MCF 10A (cell line): ENCODE measurements around the gene ZNF30. TPM values are rescaled to one million over a fixed set of nuclear protein-coding genes. Genes with fewer than 3 reads are reported as not detected.
"Not testable (repeated sequence)": the region's sequence is repeated elsewhere in the genome, so short reads cannot be mapped to it uniquely, and the experiment has no call there.

Experiments used
- BruUV-seq: library from RNA; stranded (reverse); fragments of 400-500 nt; replicated peaks from 2 replicates; lab custom pipeline; 2021; lab: Mats Ljungman, UMichigan
- CTCF ChIA-PET: fragments of 300-600 bp; sonication (Branson Sonifier 250); formaldehyde crosslinking; extraction: SDS; loops from one replicate; lab custom pipeline; 2021; ENCODE audit warnings: antibody characterized with exemption, inconsistent platforms; lab: Yijun Ruan, JAX
- POLR2A ChIA-PET: fragments of 300-600, 350-650 bp; sonication (Branson Sonifier 250); formaldehyde crosslinking; extraction: SDS; loops from one replicate; lab custom pipeline; 2020; ENCODE audit warnings: antibody characterized with exemption, inconsistent platforms; lab: Yijun Ruan, JAX
- DNase-seq: peaks from one replicate; pipeline ENCODE4 v3.0.0-alpha.2; 2018; ENCODE audit not compliant: unreplicated experiment
- H3K27ac Mint-ChIP-seq: one replicate; pipeline ENCODE4 v1.8.0; 2022; ENCODE audit warnings: mild to moderate bottlenecking, low read depth, mixed read lengths; ENCODE audit not compliant: unreplicated experiment
- H3K27me3 Mint-ChIP-seq: one replicate; pipeline ENCODE4 v1.8.0; 2022; ENCODE audit warnings: mixed read lengths; ENCODE audit not compliant: insufficient read depth, unreplicated experiment
- H3K36me3 Mint-ChIP-seq: one replicate; pipeline ENCODE4 v1.8.0; 2022; ENCODE audit warnings: mild to moderate bottlenecking, moderate library complexity, mixed read lengths; ENCODE audit not compliant: insufficient read depth, unreplicated experiment
- H3K4me1 Mint-ChIP-seq: one replicate; pipeline ENCODE4 v1.8.0; 2022; ENCODE audit warnings: mixed read lengths; ENCODE audit not compliant: insufficient read depth, unreplicated experiment
- H3K4me3 Mint-ChIP-seq: one replicate; pipeline ENCODE4 v1.8.0; 2022; ENCODE audit warnings: mild to moderate bottlenecking, moderate library complexity, mixed read lengths; ENCODE audit not compliant: unreplicated experiment
- H3K9me3 Mint-ChIP-seq: one replicate; pipeline ENCODE4 v1.8.0; 2022; ENCODE audit warnings: mixed read lengths; ENCODE audit not compliant: unreplicated experiment
- CTCF ChIP-seq: fragments of 200-600 bp; IDR thresholded peaks from one replicate; pipeline ENCODE4 v1.8.0; 2022; ENCODE audit warnings: antibody characterized with exemption, mild to moderate bottlenecking; ENCODE audit not compliant: unreplicated experiment
- intact Hi-C: fragments of 100-400 bp; cut with micrococcal nuclease; formaldehyde crosslinking; loops from 2 replicates; pipeline ENCODE4 v1.14.1; 2022
- total RNA-seq: library from RNA; stranded (reverse); gene quantifications from 2 replicates; pipeline ENCODE4 v1.2.3, GENCODE V29; 2022

Gene ZNF30
- total RNA-seq, 1 experiment from 2014 or later = 4.0 TPM

GRCh38 chr19:34988119-34988518 is 61.4 kb downstream of the ZNF30 start:
- Mint-ChIP-seq H3K27ac (no peak overlapping the region), H3K36me3 (no peaks in the 10 kb centered on the region), H3K4me3 (no peak overlapping the region), H3K9me3 (peaks cover 7% of the 10 kb centered on the region), H3K4me1 (no peaks in the 10 kb centered on the region), H3K27me3 (peaks cover 13% of the 10 kb centered on the region)
- DNase-seq = no peak
- intact Hi-C loops = no loop called here
- CTCF ChIA-PET = interaction anchor here (0.6 to 1.6 kb wide), 7 partner anchors 14 to 561 kb away, joined by 3 to 7 read pairs (median 4); no protein-coding TSS in a partner anchor
- no TSS peak for BruUV-seq
- POLR2A ChIA-PET = no interaction called here
- no peak for TF ChIP-seq CTCF

DNA sequence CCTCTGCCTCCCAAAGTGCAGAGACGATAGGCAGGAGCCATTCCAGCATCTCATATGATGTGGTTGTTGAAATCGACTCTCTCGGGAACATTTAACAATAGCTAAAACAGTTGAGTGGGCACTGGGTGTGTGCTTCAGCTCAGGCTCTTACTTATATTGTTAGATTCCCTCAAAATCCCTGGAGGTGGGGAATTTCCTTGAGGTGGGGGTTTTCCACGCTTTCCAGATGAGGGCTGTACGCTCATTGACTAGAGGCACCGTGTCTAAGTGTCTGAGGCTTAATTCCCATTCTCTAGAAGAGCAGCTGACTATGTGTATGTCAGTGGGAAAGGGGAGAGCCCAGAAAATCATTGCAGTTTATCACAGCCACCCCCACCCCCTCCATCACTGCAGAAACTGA is 62.6 kb downstream of the ZNF30 start:
- H3K27ac Mint-ChIP-seq = no peak overlapping the region
- no peak overlapping the region for H3K4me3 Mint-ChIP-seq
- H3K36me3 Mint-ChIP-seq = no peaks in the 10 kb centered on the region
- H3K9me3 Mint-ChIP-seq = peaks cover 2% of the 10 kb centered on the region
- no peak for TF ChIP-seq CTCF
- no TSS peak for BruUV-seq
- CTCF ChIA-PET = interaction anchor here (0.6 to 1.6 kb wide), 3 partner anchors 15 to 57 kb away, joined by 3 to 7 read pairs (median 4); no protein-coding TSS in a partner anchor
- no peaks in the 10 kb centered on the region for H3K4me1 Mint-ChIP-seq
- DNase-seq = no peak
- intact Hi-C loops = no loop called here
- peaks cover 13% of the 10 kb centered on the region for H3K27me3 Mint-ChIP-seq
- POLR2A ChIA-PET = interaction anchor here (0.7 kb wide), 1 partner anchor 38 kb away, joined by 3 read pairs; no protein-coding TSS in a partner anchor

- intact Hi-C loops = no loop called here
- TF ChIP-seq CTCF = no peak
- H3K27ac Mint-ChIP-seq = no peak overlapping the region
- H3K9me3 Mint-ChIP-seq = no peaks in the 10 kb centered on the region
- no peaks in the 10 kb centered on the region for H3K4me1 Mint-ChIP-seq
- no peak for DNase-seq
- BruUV-seq = no TSS peak
- no peak overlapping the region for H3K4me3 Mint-ChIP-seq
- CTCF ChIA-PET = interaction anchor here (0.6 kb wide), 1 partner anchor 17 kb away, joined by 3 read pairs; no protein-coding TSS in a partner anchor
- H3K36me3 Mint-ChIP-seq = no peaks in the 10 kb centered on the region
- POLR2A ChIA-PET = interaction anchor here (0.7 kb wide), 1 partner anchor 64 kb away, joined by 3 read pairs; the partner anchor contains the start of gene ZNF30
- peaks cover 13% of the 10 kb centered on the region for H3K27me3 Mint-ChIP-seq
Measured at GRCh38 chr19:34990578-34991192, 64.0 kb downstream of the ZNF30 start.

- no peak for TF ChIP-seq CTCF
- no peak for DNase-seq
- POLR2A ChIA-PET = no interaction called here
- no peaks in the 10 kb centered on the region for H3K36me3 Mint-ChIP-seq
- no TSS peak for BruUV-seq
- no peaks in the 10 kb centered on the region for H3K4me1 Mint-ChIP-seq
- CTCF ChIA-PET = interaction anchor here (0.6 to 0.7 kb wide), 3 partner anchors 18 to 42 kb away, joined by 3 to 5 read pairs (median 3); no protein-coding TSS in a partner anchor
- no peak overlapping the region for H3K4me3 Mint-ChIP-seq
- intact Hi-C loops = no loop called here
- no peaks in the 10 kb centered on the region for H3K9me3 Mint-ChIP-seq
- peaks cover 13% of the 10 kb centered on the region for H3K27me3 Mint-ChIP-seq
- H3K27ac Mint-ChIP-seq = no peak overlapping the region
Measured at GRCh38 chr19:34991542-34992333, 65.0 kb downstream of the ZNF30 start.

DNA sequence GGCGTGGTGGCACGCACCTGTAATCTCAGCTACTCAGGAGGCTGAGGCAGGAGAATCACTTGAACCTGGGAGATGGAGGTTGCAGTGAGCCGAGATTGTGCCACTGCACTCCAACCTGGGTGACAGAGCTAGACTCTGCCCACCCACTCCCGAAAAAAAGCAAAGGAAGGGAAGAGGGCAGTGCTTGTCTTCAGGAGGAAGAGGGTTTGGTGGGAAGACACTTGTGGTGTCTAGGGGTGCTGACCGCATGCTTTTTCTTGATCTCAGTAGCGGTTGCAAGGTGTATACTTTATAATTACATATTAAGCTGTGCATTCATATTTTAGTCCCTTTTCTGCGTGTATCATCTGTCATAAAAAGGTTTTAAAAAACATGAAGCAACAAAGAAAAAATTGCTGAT is 65.9 kb downstream of the ZNF30 start:
- H3K4me3 Mint-ChIP-seq, intact Hi-C loops, H3K27ac Mint-ChIP-seq, H3K36me3 Mint-ChIP-seq, DNase-seq, POLR2A ChIA-PET, H3K4me1 Mint-ChIP-seq, BruUV-seq, H3K9me3 Mint-ChIP-seq: not testable (repeated sequence)
- CTCF ChIA-PET = interaction anchor here (0.7 kb wide), 1 partner anchor 43 kb away, joined by 3 read pairs; no protein-coding TSS in a partner anchor
- H3K27me3 Mint-ChIP-seq = peaks cover 13% of the 10 kb centered on the region
